Muscle layer of colon (tissue), 2 donors: Measurements from ENCODE around the gene ATP12A.

ENCODE experiments used
- H3K27ac ChIP-seq: one replicate; pipeline ENCODE4 v1.7.0; 2013; ENCODE audit warnings: low read depth, mild to moderate bottlenecking, low read length, moderate library complexity
- H3K27me3 ChIP-seq, 2 donors: one replicate each; pipeline ENCODE4 v1.7.0; 2013; ENCODE audit warnings: low read length in 2 of 2, mild to moderate bottlenecking in 2 of 2; ENCODE audit not compliant: insufficient read depth in 2 of 2, control insufficient read depth in 1 of 2
- H3K36me3 ChIP-seq: one replicate; pipeline ENCODE4 v1.7.0; 2013; ENCODE audit warnings: mild to moderate bottlenecking, low read length; ENCODE audit not compliant: insufficient read depth
- H3K4me1 ChIP-seq: one replicate; pipeline ENCODE4 v1.7.0; 2013; ENCODE audit warnings: mild to moderate bottlenecking, low read length; ENCODE audit not compliant: insufficient read depth
- H3K4me3 ChIP-seq, 2 donors: one replicate each; pipeline ENCODE4 v1.7.0; 2013; ENCODE audit warnings: low read length in 2 of 2, low read depth in 1 of 2, mild to moderate bottlenecking in 1 of 2, moderate library complexity in 1 of 2
- H3K9ac ChIP-seq: one replicate; pipeline ENCODE4 v1.7.0; 2013; ENCODE audit warnings: low read length
- H3K9me3 ChIP-seq: one replicate; pipeline ENCODE4 v1.7.0; 2013; ENCODE audit warnings: mild to moderate bottlenecking, low read length
- donor health status: abdominal sarcoma.
- donor health status: Adenocarcinoma of cecum.

ATP12A gene

DNA sequence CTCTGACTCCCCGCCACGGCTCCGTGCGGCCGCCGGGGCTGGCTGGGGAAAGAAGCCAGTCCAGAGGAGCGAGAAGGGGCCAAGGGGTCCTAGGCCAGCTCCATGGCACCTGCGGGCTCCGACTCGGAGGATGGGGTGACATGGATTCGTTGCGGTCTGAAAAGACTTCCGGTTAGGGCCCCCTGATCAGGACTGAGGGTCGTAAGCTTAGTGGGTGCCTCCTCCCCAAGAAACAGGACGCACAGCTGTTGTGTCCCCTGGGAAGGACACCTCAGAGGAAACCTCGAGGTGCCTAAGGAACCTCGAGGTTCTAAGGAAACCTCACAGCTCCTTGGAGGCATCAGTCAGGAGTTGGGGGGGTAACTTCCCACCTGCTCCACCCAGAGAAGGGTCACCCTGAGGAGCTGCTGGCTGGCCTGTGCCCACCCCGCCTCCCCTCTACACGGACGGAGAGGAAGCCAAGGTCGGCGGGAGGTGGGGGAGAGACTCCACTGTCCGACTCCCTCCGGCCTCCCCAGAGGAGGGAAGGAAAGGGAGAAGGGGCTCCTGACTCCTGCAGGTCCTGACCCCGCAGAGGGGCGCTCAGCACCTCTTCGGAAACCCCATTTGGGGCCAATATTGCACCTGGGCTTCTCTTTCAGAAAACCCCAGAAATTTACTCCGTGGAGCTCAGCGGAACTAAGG is 855 bp downstream of the ATP12A start:
- H3K36me3 ChIP-seq = no peaks in the 10 kb centered on the region
- H3K9ac ChIP-seq = no peak overlapping the region
- peak overlapping the region in 1 of 2 donors; percentile 32 for H3K4me3 ChIP-seq
- H3K4me1 ChIP-seq = no peaks in the 10 kb centered on the region
- no peaks in the 10 kb centered on the region for H3K9me3 ChIP-seq
- peaks cover 3 to 24% of the 10 kb centered on the region in 2 donors for H3K27me3 ChIP-seq
- no peak overlapping the region for H3K27ac ChIP-seq

DNA sequence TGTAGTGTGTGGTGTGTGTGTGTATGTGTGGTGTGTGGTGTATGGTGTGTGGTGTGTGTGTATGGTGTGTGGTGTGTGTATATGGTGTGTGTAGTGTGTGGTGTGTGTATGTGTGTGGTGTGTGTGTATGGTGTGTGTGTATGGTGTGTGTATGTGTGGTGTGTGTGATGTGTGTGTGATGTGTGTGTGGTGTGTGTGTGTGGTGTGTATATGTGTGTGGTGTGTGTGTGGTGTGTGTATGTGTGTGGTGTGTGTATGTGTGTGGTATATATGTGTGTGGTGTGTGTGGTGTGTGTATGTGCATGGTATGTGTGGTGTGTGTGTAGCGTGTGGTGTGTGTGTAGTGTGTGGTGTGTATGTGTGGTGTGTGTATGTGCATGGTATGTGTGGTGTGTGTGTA is 1.7 kb downstream of the ATP12A start:
- H3K4me1 ChIP-seq = no peaks in the 10 kb centered on the region
- no peak overlapping the region for H3K4me3 ChIP-seq

DNA sequence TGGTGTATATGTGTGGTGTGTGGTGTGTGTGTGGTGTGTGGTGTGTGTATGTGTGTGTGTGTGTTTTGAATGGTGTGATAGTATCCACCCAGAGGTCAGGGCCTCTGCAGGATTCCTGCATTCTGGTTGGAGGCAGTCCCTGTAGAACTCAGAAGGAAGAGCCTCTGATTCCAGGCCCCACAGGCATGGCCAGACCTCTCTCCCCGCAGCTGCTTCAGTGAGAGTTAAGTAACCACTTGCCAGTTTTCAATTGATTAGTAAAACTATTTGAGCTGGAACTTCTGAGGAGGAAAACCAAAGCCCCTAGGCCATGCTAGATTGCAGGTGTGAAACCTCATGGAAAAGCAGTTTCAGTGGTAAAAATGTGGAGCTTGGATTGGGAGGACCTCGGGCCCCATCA is 2.1 kb downstream of the ATP12A start:
- Histone ChIP-seq H3K27me3 (peaks cover 3 to 24% of the 10 kb centered on the region in 2 donors), H3K9ac (no peak overlapping the region), H3K4me3 (no peak overlapping the region), H3K36me3 (no peaks in the 10 kb centered on the region), H3K27ac (no peak overlapping the region), H3K9me3 (no peaks in the 10 kb centered on the region), H3K4me1 (no peaks in the 10 kb centered on the region)

More for the DNA sequence above, 1.7 kb downstream of the ATP12A start:
- Histone ChIP-seq H3K36me3 (no peaks in the 10 kb centered on the region), H3K9ac (no peak overlapping the region), H3K9me3 (no peaks in the 10 kb centered on the region), H3K27me3 (peaks cover 3 to 24% of the 10 kb centered on the region in 2 donors), H3K27ac (no peak overlapping the region)

DNA sequence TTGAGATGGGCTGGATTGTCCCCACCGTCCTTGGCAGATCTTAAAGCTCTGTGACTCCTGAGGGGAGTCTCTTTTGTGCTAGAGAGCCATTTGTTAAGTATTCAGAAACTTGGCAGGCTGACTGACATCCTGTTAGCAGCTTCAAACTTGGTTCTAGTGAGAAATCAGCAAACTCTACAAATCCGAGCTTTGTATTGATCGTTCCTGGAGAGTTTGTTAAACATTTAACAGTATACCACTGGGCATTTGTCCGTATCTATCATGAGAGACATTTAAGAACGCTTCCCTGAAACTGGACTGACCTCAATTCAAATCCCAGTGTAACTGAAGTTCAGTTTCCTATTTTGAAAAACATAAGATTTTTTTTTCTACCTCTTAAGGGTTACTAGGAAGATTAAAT is 3.1 kb downstream of the ATP12A start:
- Histone ChIP-seq H3K4me3 (no peak overlapping the region), H3K27ac (no peak overlapping the region), H3K4me1 (no peaks in the 10 kb centered on the region), H3K9me3 (no peaks in the 10 kb centered on the region), H3K36me3 (no peaks in the 10 kb centered on the region), H3K9ac (no peak overlapping the region), H3K27me3 (peaks cover 3 to 24% of the 10 kb centered on the region in 2 donors)

DNA sequence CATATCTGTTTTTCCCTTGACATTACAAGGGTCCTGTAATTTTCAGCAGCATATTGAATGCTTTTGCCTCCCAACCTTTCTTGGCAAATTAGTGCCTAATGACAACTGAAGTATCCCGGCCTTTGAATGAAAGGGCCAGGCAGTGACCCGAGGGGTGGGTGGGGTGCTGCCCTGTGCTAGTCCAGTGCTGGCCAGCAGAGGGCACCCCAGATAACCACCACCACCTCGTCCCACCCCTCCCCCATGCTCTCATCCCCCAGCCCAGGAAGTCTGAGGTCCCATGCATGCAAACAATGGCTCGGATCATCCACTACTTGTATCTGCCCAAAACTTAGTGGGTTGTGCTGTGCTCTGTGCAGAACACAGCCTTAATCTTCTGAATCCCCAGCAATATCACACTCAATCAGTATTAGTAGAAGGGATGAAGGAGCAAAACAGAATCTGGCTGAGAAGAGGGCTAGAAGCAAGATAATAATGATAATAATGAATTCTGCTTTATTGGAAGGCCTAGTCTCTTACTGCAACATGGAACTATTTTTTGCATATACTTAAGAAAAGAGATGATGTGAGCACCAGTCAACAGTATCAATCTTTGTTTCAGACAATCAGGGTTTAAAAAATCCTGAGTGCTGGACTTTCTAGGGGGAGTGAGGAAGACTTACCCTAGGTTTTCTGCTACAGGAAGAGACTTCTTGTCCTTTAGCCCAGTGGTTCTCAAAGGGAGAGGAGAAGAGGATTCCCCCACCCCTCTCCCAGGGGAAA is 3.8 kb downstream of the ATP12A start:
- Histone ChIP-seq H3K36me3 (no peaks in the 10 kb centered on the region), H3K9me3 (no peaks in the 10 kb centered on the region), H3K9ac (no peak overlapping the region), H3K4me3 (no peak overlapping the region), H3K27me3 (peaks cover 3 to 24% of the 10 kb centered on the region in 2 donors), H3K27ac (no peak overlapping the region), H3K4me1 (no peaks in the 10 kb centered on the region)

DNA sequence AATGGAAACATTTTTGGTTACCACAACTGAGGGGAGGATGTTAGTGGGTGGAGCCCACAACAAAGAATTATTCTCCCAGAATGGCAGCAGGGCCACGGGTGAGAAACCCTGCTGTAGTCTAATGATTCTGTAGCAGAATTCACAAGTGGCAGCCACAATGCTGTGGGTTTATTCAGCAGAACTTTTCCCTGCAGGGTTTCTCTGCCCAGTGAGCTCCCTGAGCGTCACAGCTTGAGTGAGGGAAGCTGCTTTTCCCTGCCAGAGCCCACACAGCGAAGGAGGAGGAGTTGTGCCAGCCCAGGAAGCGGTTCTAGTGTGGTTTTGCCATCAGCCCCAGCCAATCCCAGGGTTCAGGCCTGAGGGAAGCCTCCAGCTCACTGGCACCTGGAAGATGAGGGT is 4.4 kb downstream of the ATP12A start:
- Histone ChIP-seq H3K27ac (no peak overlapping the region), H3K36me3 (no peaks in the 10 kb centered on the region), H3K27me3 (peaks cover 3 to 22% of the 10 kb centered on the region in 2 donors), H3K4me1 (no peaks in the 10 kb centered on the region), H3K4me3 (no peak overlapping the region), H3K9me3 (no peaks in the 10 kb centered on the region), H3K9ac (no peak overlapping the region)

DNA sequence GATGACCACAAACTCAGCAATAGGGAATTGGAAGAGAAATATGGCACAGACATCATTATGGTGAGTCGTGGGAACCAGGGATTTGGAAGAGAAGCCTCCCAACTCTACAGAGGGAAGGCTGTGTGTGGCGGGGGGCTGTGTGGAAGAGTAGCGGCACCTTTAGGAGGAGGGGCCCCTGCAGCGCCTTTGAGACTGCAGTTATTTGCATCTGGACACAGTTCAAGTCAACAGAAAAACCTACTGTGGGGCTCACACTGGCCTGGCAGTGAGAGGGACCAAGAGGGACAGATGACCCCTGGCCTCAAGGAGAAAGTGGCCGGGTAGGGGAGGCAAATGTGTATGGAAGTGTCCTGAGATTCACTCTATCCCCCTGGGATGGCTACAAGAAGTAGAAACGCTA is 5.1 kb downstream of the ATP12A start:
- Histone ChIP-seq H3K27me3 (peaks cover 3 to 14% of the 10 kb centered on the region in 2 donors), H3K4me1 (no peaks in the 10 kb centered on the region), H3K36me3 (no peaks in the 10 kb centered on the region), H3K9ac (no peak overlapping the region), H3K27ac (no peak overlapping the region), H3K9me3 (no peaks in the 10 kb centered on the region), H3K4me3 (no peak overlapping the region)

DNA sequence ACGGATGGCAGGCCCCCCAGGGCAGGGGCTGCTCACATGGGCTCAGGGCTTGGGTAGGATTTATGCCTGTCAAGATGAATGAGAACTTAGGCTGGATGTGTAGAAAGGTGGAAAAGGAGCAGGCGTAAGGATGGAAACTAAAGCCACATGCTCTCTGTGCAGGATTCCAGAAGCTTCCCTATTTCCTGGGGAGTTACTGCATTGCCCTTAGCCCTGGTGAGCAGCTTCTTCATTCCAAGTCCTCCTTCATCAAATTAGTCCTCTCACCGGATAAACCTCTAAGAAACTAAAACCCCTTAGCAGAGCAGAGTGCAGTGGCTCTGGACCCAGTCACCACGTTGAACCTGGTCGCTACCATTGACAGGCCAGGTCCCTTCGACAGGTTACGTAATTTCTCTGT is 7.4 kb downstream of the ATP12A start:
- H3K36me3 ChIP-seq = no peaks in the 10 kb centered on the region
- no peaks in the 10 kb centered on the region for H3K27me3 ChIP-seq
- no peak overlapping the region for H3K9ac ChIP-seq
- H3K4me1 ChIP-seq = no peaks in the 10 kb centered on the region
- no peak overlapping the region for H3K4me3 ChIP-seq
- H3K27ac ChIP-seq = no peak overlapping the region
- no peaks in the 10 kb centered on the region for H3K9me3 ChIP-seq

DNA sequence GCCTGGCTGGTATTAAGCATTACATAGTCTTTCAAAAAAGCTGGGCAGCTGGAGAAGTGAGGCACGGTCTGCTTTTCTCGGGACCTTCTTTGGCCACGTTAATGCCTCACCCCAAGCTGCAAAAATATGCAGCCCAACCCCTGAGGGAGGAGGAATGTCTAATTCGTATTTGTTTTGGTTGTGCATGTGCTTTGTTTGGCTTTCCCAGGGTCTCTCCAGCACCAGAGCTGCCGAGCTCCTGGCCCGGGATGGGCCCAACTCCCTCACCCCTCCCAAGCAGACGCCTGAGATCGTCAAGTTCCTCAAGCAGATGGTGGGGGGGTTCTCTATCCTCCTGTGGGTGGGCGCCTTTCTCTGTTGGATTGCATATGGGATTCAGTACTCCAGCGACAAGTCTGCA is 7.9 kb downstream of the ATP12A start:
- no peak overlapping the region for H3K9ac ChIP-seq
- no peak overlapping the region for H3K4me3 ChIP-seq
- H3K4me1 ChIP-seq = no peaks in the 10 kb centered on the region
- H3K36me3 ChIP-seq = no peaks in the 10 kb centered on the region
- H3K27ac ChIP-seq = no peak overlapping the region
- no peaks in the 10 kb centered on the region for H3K9me3 ChIP-seq
- no peaks in the 10 kb centered on the region for H3K27me3 ChIP-seq

DNA sequence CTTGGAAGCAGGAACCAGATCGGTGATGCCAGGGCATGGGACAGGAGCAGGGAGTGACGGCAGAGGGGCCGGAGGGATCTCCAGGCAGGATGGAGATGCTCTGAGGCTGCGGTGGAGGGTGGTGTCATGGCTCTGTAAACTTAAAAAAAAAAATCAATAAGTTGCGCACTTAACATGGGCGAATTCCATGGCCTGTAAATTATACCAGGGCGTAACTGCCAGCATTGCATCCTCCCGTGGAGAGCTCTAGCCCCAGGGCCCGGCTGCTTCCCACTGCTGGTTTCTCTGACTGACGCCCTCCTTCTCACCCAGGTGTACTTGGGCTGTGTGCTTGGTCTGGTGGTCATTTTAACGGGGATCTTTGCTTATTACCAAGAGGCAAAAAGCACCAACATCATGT is 8.7 kb downstream of the ATP12A start:
- H3K9me3 ChIP-seq = no peaks in the 10 kb centered on the region
- H3K36me3 ChIP-seq = no peaks in the 10 kb centered on the region
- no peaks in the 10 kb centered on the region for H3K27me3 ChIP-seq
- H3K4me1 ChIP-seq = no peaks in the 10 kb centered on the region
- H3K4me3 ChIP-seq = no peak overlapping the region
- no peak overlapping the region for H3K9ac ChIP-seq
- H3K27ac ChIP-seq = no peak overlapping the region

DNA sequence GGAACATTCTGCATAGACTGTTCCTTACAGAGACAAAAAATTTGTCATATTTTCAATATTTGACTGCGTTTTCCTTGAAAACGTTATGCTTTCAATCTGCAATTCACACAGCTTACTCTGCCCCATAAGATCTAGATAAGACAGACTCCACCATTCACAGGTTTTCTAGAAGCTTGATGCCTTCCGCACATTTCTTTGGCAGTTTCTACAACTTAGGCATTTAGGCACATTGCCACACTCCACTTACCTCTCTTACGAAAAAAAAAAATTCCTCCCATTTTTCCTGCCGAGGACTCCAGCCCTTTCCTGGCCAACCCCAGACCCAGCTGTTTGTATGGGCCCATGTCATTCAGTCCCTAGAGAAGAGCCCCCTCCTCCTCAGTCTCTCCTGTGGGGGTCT is 11.2 kb downstream of the ATP12A start:
- no peak overlapping the region for H3K9ac ChIP-seq
- no peak overlapping the region for H3K4me3 ChIP-seq
- no peak overlapping the region for H3K27ac ChIP-seq
- no peaks in the 10 kb centered on the region for H3K36me3 ChIP-seq
- H3K9me3 ChIP-seq = no peaks in the 10 kb centered on the region
- H3K27me3 ChIP-seq = no peaks in the 10 kb centered on the region
- no peaks in the 10 kb centered on the region for H3K4me1 ChIP-seq

DNA sequence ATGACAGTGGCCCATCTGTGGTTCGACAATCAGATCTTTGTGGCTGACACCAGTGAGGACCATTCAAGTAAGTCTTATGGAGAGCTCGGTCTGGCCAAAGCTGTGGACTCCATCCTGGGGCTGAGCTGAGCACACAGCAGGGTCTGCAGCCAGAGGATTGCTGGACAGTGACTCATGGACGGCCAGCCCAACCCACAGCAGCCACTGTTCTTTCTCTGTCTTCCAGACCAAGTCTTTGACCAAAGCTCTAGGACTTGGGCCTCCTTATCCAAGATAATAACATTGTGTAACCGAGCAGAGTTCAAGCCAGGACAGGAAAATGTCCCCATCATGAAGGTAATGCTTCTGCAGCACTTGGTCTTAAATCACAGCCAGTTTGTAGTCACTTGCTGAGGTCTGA is 12.4 kb downstream of the ATP12A start:
- Histone ChIP-seq H3K36me3 (no peaks in the 10 kb centered on the region), H3K27ac (no peak overlapping the region), H3K4me3 (no peak overlapping the region), H3K4me1 (no peaks in the 10 kb centered on the region), H3K9me3 (no peaks in the 10 kb centered on the region), H3K27me3 (no peaks in the 10 kb centered on the region), H3K9ac (no peak overlapping the region)
